H9 (cell line): ENCODE results near the gene SLC19A1. TPM values are rescaled to one million over a fixed set of nuclear protein-coding genes. Genes with fewer than 3 reads are reported as not detected.
A peak's percentile ranks its signal among the peaks of the same experiment; 100 is the strongest.

Source experiments
- DNase-seq: peaks from one replicate; pipeline ENCODE4 v3.0.0-alpha.2; 2017
- H2AFZ ChIP-seq: one replicate; pipeline ENCODE4 v1.6.1; 2013; ENCODE audit warnings: mild to moderate bottlenecking, low read length, control low read depth, moderate library complexity
- H2AK5ac ChIP-seq: 2 replicates; pipeline ENCODE4 v1.6.1; 2013; ENCODE audit warnings: low read length, control low read depth, mixed read lengths; ENCODE audit not compliant: insufficient read length
- H2BK120ac ChIP-seq: one replicate; pipeline ENCODE4 v1.6.1; 2013; ENCODE audit warnings: low read depth, mild to moderate bottlenecking, low read length, control low read depth, inconsistent platforms; ENCODE audit not compliant: poor library complexity, severe bottlenecking
- H2BK12ac ChIP-seq: 2 replicates; pipeline ENCODE4 v1.6.1; 2013; ENCODE audit warnings: low read length, control low read depth, mixed read lengths, low read depth; ENCODE audit not compliant: insufficient read length
- H2BK15ac ChIP-seq: 2 replicates; pipeline ENCODE4 v1.6.1; 2013; ENCODE audit warnings: low read depth, low read length, control low read depth
- H2BK20ac ChIP-seq: one replicate; pipeline ENCODE4 v1.6.1; 2013; ENCODE audit warnings: low read depth, mild to moderate bottlenecking, low read length, control low read depth, inconsistent platforms; ENCODE audit not compliant: poor library complexity, severe bottlenecking
- H2BK5ac ChIP-seq: 2 replicates; pipeline ENCODE4 v1.6.1; 2013; ENCODE audit warnings: low read length, control low read depth, mixed read lengths; ENCODE audit not compliant: insufficient read length
- H3K14ac ChIP-seq: 2 replicates; pipeline ENCODE4 v1.6.1; 2013; ENCODE audit warnings: low read length, control low read depth; ENCODE audit not compliant: insufficient read depth
- H3K18ac ChIP-seq: 2 replicates; pipeline ENCODE4 v1.6.1; 2013; ENCODE audit warnings: low read depth, mild to moderate bottlenecking, mixed read lengths, low read length, control low read depth; ENCODE audit not compliant: insufficient read length
- H3K23ac ChIP-seq: 2 replicates; pipeline ENCODE4 v1.6.1; 2013; ENCODE audit warnings: low read length, control low read depth, mixed read lengths, low read depth; ENCODE audit not compliant: insufficient read length
- H3K23me2 ChIP-seq: 2 replicates; pipeline ENCODE4 v1.6.1; 2013; ENCODE audit warnings: low read depth, mild to moderate bottlenecking, mixed read lengths, low read length, control low read depth; ENCODE audit not compliant: insufficient read length, poor library complexity, severe bottlenecking
- H3K27ac ChIP-seq: 2 replicates; pipeline ENCODE4 v1.5.1; 2013; ENCODE audit warnings: low read length, control low read depth, mixed read lengths, low read depth; ENCODE audit not compliant: insufficient read length
- H3K27me3 ChIP-seq: 2 replicates; pipeline ENCODE4 v1.6.1; 2013; ENCODE audit warnings: low read length, control low read depth, inconsistent platforms; ENCODE audit not compliant: insufficient read depth
- H3K4ac ChIP-seq: 2 replicates; pipeline ENCODE4 v1.6.1; 2013; ENCODE audit warnings: low read depth, mild to moderate bottlenecking, control low read depth, inconsistent platforms, low read length, moderate library complexity
- H3K4me1 ChIP-seq: 2 replicates; pipeline ENCODE4 v1.6.1; 2013; ENCODE audit warnings: low read length, control low read depth, inconsistent platforms; ENCODE audit not compliant: insufficient read depth
- H3K4me2 ChIP-seq: 2 replicates; pipeline ENCODE4 v1.6.1; 2013; ENCODE audit warnings: low read length, control low read depth, mixed read lengths; ENCODE audit not compliant: insufficient read length, insufficient read depth
- H3K56ac ChIP-seq: 2 replicates; pipeline ENCODE4 v1.6.1; 2013; ENCODE audit warnings: low read depth, mild to moderate bottlenecking, mixed read lengths, low read length, control low read depth; ENCODE audit not compliant: insufficient read length
- H3K79me1 ChIP-seq: 2 replicates; pipeline ENCODE4 v1.6.1; 2013; ENCODE audit warnings: low read depth, mild to moderate bottlenecking, moderate library complexity, low read length, control low read depth, inconsistent platforms; ENCODE audit not compliant: insufficient read depth, poor library complexity, severe bottlenecking
- H3K79me2 ChIP-seq: 2 replicates; pipeline ENCODE4 v1.6.1; 2013; ENCODE audit warnings: low read length, control low read depth, inconsistent platforms; ENCODE audit not compliant: insufficient read depth
- H3K9ac ChIP-seq: 2 replicates; pipeline ENCODE4 v1.6.1; 2013; ENCODE audit warnings: low read length, control low read depth, mixed read lengths; ENCODE audit not compliant: insufficient read length; ENCODE audit errors: extremely low read depth
- H3K9me3 ChIP-seq: one replicate; pipeline ENCODE4 v1.6.1; 2013; ENCODE audit warnings: low read depth, low read length, inconsistent platforms; ENCODE audit not compliant: control insufficient read depth
- H3T11ph ChIP-seq: one replicate; pipeline ENCODE4 v1.6.1; 2013; ENCODE audit warnings: mild to moderate bottlenecking, low read length, control low read depth, inconsistent platforms
- H4K20me1 ChIP-seq: one replicate; pipeline ENCODE4 v1.6.1; 2013; ENCODE audit not compliant: control insufficient read depth, insufficient read length, insufficient read depth
- H4K5ac ChIP-seq: 2 replicates; pipeline ENCODE4 v1.6.1; 2013; ENCODE audit warnings: low read depth, mild to moderate bottlenecking, mixed read lengths, low read length, control low read depth; ENCODE audit not compliant: insufficient read length
- H4K8ac ChIP-seq: replicated peaks from 2 replicates; pipeline ENCODE4 v1.6.1; 2013; ENCODE audit warnings: low read length, control low read depth, mixed read lengths, low read depth; ENCODE audit not compliant: insufficient read length
- H4K91ac ChIP-seq: 2 replicates; pipeline ENCODE4 v1.6.1; 2013; ENCODE audit warnings: low read depth, mild to moderate bottlenecking, moderate library complexity, mixed read lengths, low read length, control low read depth; ENCODE audit not compliant: insufficient read length
- H3K27ac Mint-ChIP-seq, 3 experiments: 2 replicates in 2 of 3; 3 replicates in 1 of 3; pipeline ENCODE4 v1.8.0; 2020 to 2021; ENCODE audit warnings: mixed read lengths in 3 of 3, mild to moderate bottlenecking in 1 of 3, moderate library complexity in 1 of 3
- H3K27me3 Mint-ChIP-seq: 2 replicates; pipeline ENCODE4 v1.8.0; 2021; ENCODE audit warnings: low read depth, mild to moderate bottlenecking, moderate library complexity, mixed read lengths
- H3K36me3 Mint-ChIP-seq, 3 experiments: 2 replicates in 2 of 3; 3 replicates in 1 of 3; pipeline ENCODE4 v1.8.0; 2020 to 2021; ENCODE audit warnings: low read depth in 3 of 3, mixed read lengths in 3 of 3; ENCODE audit not compliant: insufficient read depth in 1 of 3
- H3K4me1 Mint-ChIP-seq, 2 experiments: 2 replicates each; pipeline ENCODE4 v1.8.0; 2020; ENCODE audit warnings: mixed read lengths in 2 of 2
- H3K4me3 Mint-ChIP-seq, 2 experiments: 2 replicates in 1 of 2; 3 replicates in 1 of 2; pipeline ENCODE4 v1.8.0; 2020 to 2021; ENCODE audit warnings: mild to moderate bottlenecking in 2 of 2, mixed read lengths in 2 of 2, moderate library complexity in 1 of 2
- H3K9me3 Mint-ChIP-seq, 2 experiments: 2 replicates in 1 of 2; 3 replicates in 1 of 2; pipeline ENCODE4 v1.8.0; 2020; ENCODE audit warnings: mild to moderate bottlenecking in 2 of 2, mixed read lengths in 2 of 2, moderate library complexity in 1 of 2
- WGBS: extraction: QIAGEN DNeasy Blood & Tissue Kit; methylation state at CpG from one replicate; pipeline ENCODE4 v1.1.7; 2013; ENCODE audit warnings: missing lambda C conversion rate, low lambda C conversion rate, mixed read lengths; ENCODE audit not compliant: insufficient read length; ENCODE audit errors: extremely low coverage; 5-methylcytosine and 5-hydroxymethylcytosine counted together
- total RNA-seq: library from RNA; stranded (reverse); gene quantifications from 2 replicates; pipeline ENCODE4 v1.2.1, GENCODE V29; 2021
- TF ChIP-seq, protein P1 (sequence below): fragments of 200-600 bp; sonication (generic); conservative IDR thresholded peaks from 3 replicates; pipeline ENCODE4 v1.8.0; 2021; ENCODE audit warnings: antibody characterized with exemption, mild to moderate bottlenecking

Gene SLC19A1
- total RNA-seq, 1 experiment from 2014 or later, result 32.4 TPM

DNA sequence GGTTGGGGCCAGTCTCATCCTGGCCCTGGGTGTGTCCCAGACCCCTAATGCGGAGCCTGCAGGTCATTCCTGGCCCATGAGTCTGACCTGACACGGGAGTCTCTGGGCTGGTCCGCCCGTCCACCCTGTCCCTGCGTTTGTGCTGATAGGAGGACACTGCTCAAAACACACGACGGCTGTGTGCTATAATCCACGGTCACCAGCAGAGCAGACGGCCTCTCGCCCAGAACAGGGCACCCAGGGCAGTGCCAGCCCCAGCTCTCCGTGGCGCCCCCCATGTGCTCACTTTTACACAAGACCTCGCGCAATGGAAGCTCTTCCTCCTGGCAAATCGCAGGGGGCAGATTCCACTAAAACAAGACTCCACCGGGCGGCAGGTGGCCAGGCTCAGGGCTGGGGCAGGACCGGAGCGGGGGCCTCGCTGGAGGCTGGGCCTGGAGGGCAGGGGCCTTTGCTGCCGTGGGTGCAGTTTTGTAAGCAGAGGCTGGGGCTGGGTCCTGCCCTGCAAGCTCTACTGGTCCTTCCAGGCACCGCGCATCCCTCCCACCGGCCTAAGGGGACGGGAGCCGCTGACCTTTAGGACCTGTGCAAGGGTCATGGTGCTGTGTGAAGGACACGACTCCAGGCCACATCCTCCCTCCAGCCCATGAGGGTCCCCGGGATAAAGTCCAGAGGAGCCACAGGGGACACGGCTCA is 10.6 kb upstream of the SLC19A1 start:
- Mint-ChIP-seq H3K36me3 (peaks cover 0 to 3% (median 1%) of the 10 kb centered on the region in 3 experiments; a peak in 2 of 7 replicates), H3K27me3 (peaks cover 25% of the 10 kb centered on the region), H3K9me3 (peaks cover 3% of the 10 kb centered on the region in 2 experiments; a peak in 1 of 5 replicates), H3K27ac (0 out of 7 replicates have a peak overlapping the region, but pooled peaks of 1 of the 3 experiments have one; percentile 70), H3K4me1 (peaks cover 18 to 29% of the 10 kb centered on the region in 2 experiments), H3K4me3 (no peak overlapping the region)
- Histone ChIP-seq H4K5ac (no peak overlapping the region), H3K9me3 (no peaks in the 10 kb centered on the region), H4K8ac (no peak overlapping the region), H3K9ac (no peak overlapping the region), H4K91ac (no peak overlapping the region), H3K27me3 (no peaks in the 10 kb centered on the region), H3K4ac (no peak overlapping the region), H3K27ac (no peak overlapping the region), H3K23ac (no peak overlapping the region), H3K56ac (no peak overlapping the region), H2AFZ (no peak overlapping the region), H2BK15ac (no peak overlapping the region), H4K20me1 (no peaks in the 10 kb centered on the region), H3K4me2 (no peak overlapping the region), H3K79me1 (no peaks in the 10 kb centered on the region), H2BK12ac (no peak overlapping the region), H2BK20ac (no peak overlapping the region), H3K4me1 (peaks cover 2% of the 10 kb centered on the region; the same call in 1 of the 2 replicates), H2BK5ac (no peak overlapping the region), H2AK5ac (no peak overlapping the region), H3T11ph (no peak overlapping the region), H3K18ac (no peak overlapping the region), H2BK120ac (no peak overlapping the region), H3K14ac (no peak overlapping the region; the same call in 1 of the 2 replicates), H3K79me2 (no peaks in the 10 kb centered on the region), H3K23me2 (no peaks in the 10 kb centered on the region)
- no CpG with 5 or more reads among the region's 29 CpGs for WGBS
- TF ChIP-seq, protein P1, sequence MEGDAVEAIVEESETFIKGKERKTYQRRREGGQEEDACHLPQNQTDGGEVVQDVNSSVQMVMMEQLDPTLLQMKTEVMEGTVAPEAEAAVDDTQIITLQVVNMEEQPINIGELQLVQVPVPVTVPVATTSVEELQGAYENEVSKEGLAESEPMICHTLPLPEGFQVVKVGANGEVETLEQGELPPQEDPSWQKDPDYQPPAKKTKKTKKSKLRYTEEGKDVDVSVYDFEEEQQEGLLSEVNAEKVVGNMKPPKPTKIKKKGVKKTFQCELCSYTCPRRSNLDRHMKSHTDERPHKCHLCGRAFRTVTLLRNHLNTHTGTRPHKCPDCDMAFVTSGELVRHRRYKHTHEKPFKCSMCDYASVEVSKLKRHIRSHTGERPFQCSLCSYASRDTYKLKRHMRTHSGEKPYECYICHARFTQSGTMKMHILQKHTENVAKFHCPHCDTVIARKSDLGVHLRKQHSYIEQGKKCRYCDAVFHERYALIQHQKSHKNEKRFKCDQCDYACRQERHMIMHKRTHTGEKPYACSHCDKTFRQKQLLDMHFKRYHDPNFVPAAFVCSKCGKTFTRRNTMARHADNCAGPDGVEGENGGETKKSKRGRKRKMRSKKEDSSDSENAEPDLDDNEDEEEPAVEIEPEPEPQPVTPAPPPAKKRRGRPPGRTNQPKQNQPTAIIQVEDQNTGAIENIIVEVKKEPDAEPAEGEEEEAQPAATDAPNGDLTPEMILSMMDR, result no peak
- peak; percentile 26 for DNase-seq
